HG03175 (cell line): ENCODE data around the gene GMDS.

Source experiments
- ATAC-seq: cut with Tn5 transposase; IDR thresholded peaks from one replicate; pipeline ENCODE4 v1.9.1; 2021; ENCODE audit warnings: mild to moderate bottlenecking, moderate library complexity; ENCODE audit not compliant: unreplicated experiment

The GMDS gene

GRCh38 chr6:2245103-2245876 is at the start of gene GMDS:
Gene GMDS, minus strand, starts transcription at chr6:2245605.
- ATAC-seq, result peak; percentile 94

DNA sequence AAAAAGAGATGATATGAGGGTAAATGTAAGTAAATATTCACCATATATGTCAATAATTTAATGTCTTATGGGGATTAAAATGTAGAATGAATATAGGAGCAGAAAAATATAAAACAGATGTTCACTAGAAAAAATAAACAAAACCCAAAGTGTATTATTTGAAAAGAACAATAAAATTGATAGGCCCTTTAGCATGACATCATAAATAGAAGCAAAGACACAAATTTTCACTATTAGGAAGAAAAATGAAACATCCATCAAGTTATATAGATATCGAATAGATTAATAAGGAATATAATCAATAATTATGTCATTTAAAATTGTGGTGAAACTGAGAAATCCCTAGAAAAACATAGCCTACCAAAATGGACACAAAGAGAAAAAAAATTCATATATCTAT is 40.1 kb upstream of the GMDS start:
- no peak for ATAC-seq

GRCh38 chr6:2275892-2276242 is 30.5 kb upstream of the GMDS start:
- ATAC-seq, result no peak

DNA sequence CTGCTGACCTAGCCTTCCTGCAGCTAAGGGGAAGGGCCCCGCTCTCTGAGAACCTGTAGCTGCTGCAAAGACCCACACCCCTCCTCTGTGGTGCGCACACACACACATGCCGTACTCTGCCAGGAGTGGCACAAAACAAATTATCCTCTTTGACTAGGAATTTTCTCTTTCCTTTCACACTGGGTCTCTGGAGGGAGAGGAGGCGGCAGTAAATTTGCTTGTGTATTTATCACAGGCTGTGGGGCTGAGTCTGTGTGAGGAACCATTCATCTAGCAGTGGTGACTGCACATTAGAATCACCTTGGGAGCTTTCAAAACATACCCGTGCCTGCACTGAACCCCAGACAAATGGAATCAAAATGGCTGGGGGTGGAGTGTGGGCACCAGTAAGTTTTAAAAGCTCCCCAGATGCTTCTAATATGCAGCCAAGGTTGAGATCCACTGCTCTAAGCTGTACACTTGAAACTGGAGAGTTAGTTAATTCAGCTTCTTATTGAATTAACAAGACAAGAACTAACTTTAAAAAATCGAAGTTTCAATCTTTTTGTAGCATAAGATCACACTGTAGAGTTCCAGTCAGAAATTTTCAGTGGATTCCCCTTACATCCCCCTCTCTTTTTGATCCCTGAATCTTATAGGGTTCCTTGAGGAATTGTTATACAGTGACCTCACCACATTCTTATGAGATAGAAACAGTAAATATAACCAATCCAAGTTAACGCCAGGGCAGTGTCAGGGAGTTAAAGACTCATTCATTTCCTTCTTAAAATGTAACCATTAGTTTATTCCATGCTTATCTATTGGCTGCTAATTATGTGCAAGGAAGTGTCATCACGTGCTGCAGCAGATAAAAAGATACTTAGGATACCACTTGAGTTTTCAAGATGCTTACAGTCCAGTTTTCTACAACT is 29.8 kb upstream of the GMDS start:
- no peak for ATAC-seq

GRCh38 chr6:2272696-2273095 is 27.3 kb upstream of the GMDS start:
- no peak for ATAC-seq

DNA sequence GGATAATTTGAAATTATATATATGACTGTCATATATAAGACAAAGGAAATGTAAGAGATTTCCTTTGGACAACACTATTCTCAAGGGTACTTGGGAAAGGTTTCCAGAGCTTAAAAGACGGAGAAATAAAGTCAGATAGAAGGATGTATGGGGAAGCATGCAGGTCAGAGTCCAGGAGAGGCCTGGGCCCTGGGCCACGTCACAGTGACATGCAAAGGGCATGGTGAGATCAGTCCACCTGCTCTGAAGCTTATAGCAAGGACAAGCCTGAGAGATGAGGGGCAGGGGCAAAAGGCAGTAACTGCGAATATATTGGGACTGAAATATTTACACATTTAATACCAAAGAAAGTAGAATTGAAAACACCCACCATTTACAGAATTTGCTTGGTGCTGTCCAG is 24.6 kb upstream of the GMDS start:
- no peak for ATAC-seq

GRCh38 chr6:2266841-2267240 is 21.4 kb upstream of the GMDS start:
- no peak for ATAC-seq

- ATAC-seq, result no peak
Measured at GRCh38 chr6:2266031-2266795, 20.8 kb upstream of the GMDS start.

DNA sequence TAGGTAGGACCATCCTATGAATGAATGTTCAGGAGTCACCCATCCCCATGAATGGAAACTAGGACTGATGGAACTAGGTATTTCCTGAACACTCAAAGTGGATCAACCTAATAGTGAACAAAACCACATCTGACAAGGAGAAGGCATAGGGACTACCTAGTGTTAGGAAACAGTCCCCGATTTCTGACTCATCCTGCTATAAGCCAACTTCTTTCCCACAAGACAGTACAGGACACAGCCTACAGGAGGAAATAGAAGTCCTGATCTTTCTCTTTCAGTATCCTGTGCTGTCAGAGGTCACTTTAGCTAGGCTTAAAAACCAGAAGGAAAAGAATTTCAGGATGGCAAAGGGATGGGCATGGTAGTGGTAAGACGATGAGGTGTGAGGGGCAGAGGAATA is 19.5 kb upstream of the GMDS start:
- no peak for ATAC-seq

- no peak for ATAC-seq
Measured at GRCh38 chr6:2263896-2264295, 18.5 kb upstream of the GMDS start.

DNA sequence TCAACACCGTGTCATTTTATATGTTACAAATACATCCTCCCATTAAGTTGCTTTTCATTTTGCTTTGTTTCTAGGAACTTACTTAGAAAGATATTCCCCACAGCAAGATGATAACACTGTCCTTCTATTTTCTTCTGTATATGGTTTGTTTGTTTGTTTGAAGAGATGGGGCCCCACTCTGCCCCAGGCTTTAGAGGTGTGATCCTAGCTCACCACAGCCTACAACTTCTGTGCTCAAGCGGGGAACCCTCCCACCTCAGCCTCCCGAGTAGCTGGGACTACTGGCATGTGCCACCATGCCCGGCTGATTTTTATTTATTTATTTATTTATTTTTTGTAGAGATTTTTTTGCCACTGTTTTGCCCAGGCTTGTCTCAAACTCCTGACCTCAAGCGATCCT is 14.2 kb upstream of the GMDS start:
- ATAC-seq, result no peak

DNA sequence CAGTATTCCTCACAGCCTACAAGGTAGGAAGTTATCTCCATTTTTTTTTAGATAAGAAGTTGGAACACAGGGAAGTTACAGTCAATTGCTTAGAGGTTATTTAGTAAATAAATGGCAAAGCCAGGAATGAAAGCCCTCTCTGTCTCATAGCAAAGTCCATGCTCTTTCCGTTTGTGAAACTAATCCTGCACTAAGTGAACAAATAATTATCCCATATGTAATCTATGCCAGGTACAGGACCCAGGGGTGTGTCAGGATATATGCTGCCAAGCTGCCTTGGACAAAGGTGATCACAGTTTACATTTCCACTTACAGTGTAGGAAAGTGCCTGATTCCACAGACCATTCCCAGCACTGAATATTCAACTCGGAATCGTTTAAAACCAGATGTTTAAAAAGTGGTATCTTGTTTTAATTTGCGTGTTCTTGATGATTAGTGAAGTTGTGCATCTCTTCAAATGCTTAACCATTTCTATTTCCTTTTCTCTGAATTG is 13.6 kb upstream of the GMDS start:
- no peak for ATAC-seq

GRCh38 chr6:2258112-2258511 is 12.7 kb upstream of the GMDS start:
- no peak for ATAC-seq

DNA sequence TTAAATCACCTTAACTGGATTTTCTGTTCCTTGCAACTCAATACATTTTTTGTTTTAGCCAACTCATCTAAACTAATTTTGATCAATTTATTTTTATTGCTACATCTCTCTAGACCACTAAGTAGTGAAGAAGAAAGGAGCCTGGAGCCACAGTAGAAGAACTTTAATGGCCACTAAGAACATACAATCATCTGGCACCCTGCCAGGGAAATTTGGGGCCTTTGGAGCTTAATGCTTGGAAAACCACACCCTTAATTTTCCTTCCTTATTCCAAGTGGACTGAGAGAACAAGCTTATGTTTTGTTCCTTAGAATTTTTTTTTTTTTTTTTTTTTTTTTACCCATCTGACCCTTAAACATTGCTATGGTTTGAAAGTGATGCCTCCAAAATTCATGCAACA is 12.0 kb upstream of the GMDS start:
- ATAC-seq, result no peak

DNA sequence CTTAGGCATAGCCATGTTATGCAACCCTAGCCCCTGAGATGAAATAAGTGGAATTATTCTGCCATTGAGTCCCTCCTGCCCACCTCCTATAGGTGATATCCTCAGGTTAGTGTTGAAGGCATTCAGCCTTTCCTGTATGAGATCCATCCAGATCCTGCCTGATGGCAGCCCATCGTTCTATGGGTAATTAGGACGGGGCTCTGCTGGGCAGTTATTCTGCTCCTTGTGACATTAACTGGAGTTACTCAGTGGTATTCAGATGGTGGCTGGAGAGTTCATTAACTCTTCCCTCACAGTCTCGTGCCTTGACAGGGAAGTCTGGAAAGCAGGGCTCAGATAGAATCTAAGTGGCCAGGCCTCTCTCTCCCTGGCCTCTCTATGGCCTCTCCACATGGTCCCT is 9.3 kb upstream of the GMDS start:
- no peak for ATAC-seq

- no peak for ATAC-seq
Measured at GRCh38 chr6:2249126-2249525, 3.7 kb upstream of the GMDS start.

DNA sequence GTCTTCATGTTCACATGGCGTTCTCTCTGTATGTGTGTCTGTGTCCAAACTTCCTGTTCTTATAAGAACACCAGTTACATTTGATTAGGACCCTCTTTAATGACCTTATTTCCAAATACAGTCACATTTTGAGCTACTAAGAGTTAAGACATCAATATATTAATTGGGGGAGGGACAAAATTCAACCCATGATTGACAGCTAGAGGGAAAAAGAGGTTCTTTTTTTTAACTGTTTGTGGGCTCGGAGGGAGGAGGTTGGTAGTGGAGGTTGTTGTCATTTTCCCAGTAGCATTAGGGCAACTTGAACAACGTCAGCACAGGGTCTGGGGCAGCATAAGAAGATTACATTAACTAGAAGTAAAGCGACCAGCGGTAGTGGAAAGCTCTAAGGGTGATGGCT is 2.3 kb upstream of the GMDS start:
- no peak for ATAC-seq

GRCh38 chr6:2245877-2246863 is 765 bp upstream of the GMDS start:
- ATAC-seq, result peak; percentile 23

DNA sequence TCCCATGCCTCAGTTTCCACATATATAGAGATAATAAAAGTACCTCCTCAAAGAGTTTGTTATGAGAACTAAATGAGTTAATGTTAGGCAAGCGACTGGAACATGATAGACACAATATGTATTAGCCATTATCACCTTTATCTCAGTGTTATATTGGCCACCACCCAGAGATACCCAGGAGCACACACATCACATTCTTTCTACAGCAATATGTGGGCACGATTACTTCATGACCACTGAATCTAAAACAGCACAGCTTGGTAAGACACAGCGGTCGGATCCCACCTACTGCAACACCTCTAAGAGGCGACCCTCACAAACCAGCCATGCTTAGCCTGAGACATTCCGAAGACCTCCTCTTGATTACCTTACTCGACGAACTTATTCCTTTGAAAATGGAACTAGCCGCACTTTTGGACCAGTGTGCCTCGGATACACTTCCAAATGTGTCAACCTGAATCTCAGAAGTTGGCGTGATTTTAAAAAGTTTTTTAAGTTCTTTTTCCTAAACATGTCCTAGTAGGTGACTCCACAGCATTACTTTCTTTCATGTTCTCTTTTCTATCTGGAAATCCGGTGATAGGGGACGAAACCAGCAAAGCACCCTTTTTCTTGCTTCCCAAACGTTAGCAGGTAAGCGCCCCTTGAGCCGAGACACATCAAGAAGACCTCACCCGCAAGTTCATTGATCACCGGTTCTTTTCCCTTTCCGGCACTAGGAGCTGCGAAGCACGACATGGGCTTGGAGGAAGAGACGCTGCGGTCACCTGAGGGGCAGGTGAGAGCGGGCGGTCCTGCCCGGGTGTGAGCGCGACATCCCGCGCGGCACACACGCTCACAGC is 923 bp downstream of the GMDS start:
- ATAC-seq, result peak; percentile 20
